Loucy (cell line): ENCODE measurements around the gene MAP3K5.

Experiments used
- H2AFZ ChIP-seq: fragments of 200-600 bp; sonication (generic); 2 replicates; pipeline ENCODE4 v1.6.0; 2016; ENCODE audit warnings: antibody characterized with exemption, mild to moderate bottlenecking, low read length, moderate library complexity
- H3F3A ChIP-seq: fragments of 200-600 bp; 2 replicates; pipeline ENCODE4 v1.6.0; 2016; ENCODE audit warnings: antibody characterized with exemption, low read depth, mild to moderate bottlenecking
- H3K27me3 ChIP-seq: fragments of 200-600 bp; sonication (generic); 2 replicates; pipeline ENCODE4 v1.6.1; 2014; ENCODE audit warnings: low read length, mild to moderate bottlenecking; ENCODE audit not compliant: insufficient read depth, poor library complexity, severe bottlenecking
- H3K36me3 ChIP-seq: fragments of 200-600 bp; sonication (generic); 2 replicates; pipeline ENCODE4 v1.6.1; 2016; ENCODE audit warnings: low read length; ENCODE audit not compliant: insufficient read depth
- H3K4me1 ChIP-seq: fragments of 200-600 bp; sonication (generic); 2 replicates; pipeline ENCODE4 v1.5.1; 2014; ENCODE audit warnings: low read length, mild to moderate bottlenecking; ENCODE audit not compliant: insufficient read depth, poor library complexity, severe bottlenecking
- H3K4me2 ChIP-seq: fragments of 200-600 bp; sonication (generic); 2 replicates; pipeline ENCODE4 v1.6.0; 2014; ENCODE audit warnings: antibody characterized with exemption, low read length, low read depth, mild to moderate bottlenecking; ENCODE audit not compliant: poor library complexity, severe bottlenecking
- H3K4me3 ChIP-seq: fragments of 200-600 bp; sonication (generic); 2 replicates; pipeline ENCODE4 v1.5.1; 2014; ENCODE audit warnings: low read length, mild to moderate bottlenecking, mixed read lengths; ENCODE audit not compliant: poor library complexity, severe bottlenecking
- H3K79me2 ChIP-seq: fragments of 200-600 bp; sonication (generic); 2 replicates; pipeline ENCODE4 v1.6.1; 2014; ENCODE audit warnings: low read length; ENCODE audit not compliant: insufficient read depth
- H3K9ac ChIP-seq: fragments of 200-600 bp; sonication (generic); 2 replicates; pipeline ENCODE4 v1.6.0; 2014; ENCODE audit warnings: mild to moderate bottlenecking, low read depth, low read length, moderate library complexity; ENCODE audit not compliant: poor library complexity, severe bottlenecking
- H3K9me2 ChIP-seq: fragments of 200-600 bp; sonication (generic); replicated peaks from 2 replicates; pipeline ENCODE4 v1.6.1; 2016; ENCODE audit warnings: low read depth, low read length, mixed read lengths
- H3K9me3 ChIP-seq: fragments of 200-600 bp; sonication (generic); 2 replicates; pipeline ENCODE4 v1.6.1; 2014; ENCODE audit warnings: mild to moderate bottlenecking, antibody characterized with exemption, low read length, low read depth; ENCODE audit not compliant: insufficient read depth
- H4K20me1 ChIP-seq: fragments of 200-600 bp; sonication (generic); 2 replicates; pipeline ENCODE4 v1.6.0; 2014; ENCODE audit warnings: antibody characterized with exemption, low read length, mild to moderate bottlenecking; ENCODE audit not compliant: insufficient read depth, poor library complexity, severe bottlenecking
- CTCF ChIP-seq: fragments of 200-600 bp; sonication (generic); conservative IDR thresholded peaks from 2 replicates; pipeline ENCODE4 v1.5.1; 2014; ENCODE audit warnings: mild to moderate bottlenecking, antibody characterized with exemption, low read length
- EZH2phosphoT487 ChIP-seq: fragments of 200-600 bp; IDR thresholded peaks from 2 replicates; pipeline ENCODE4 v1.6.1; 2018; ENCODE audit warnings: antibody characterized with exemption, mild to moderate bottlenecking, moderate library complexity, borderline replicate concordance

Gene MAP3K5

GRCh38 chr6:136792410-136793262 lies at the start of gene MAP3K5:
MAP3K5 (minus strand) TSS chr6:136792477; CDS start chr6:136792157, 320 bp downstream.
- H3K79me2 ChIP-seq, result no peaks in the 10 kb centered on the region
- H2AFZ ChIP-seq, result no peak within 1 kb of the TSS
- no peaks in the 10 kb centered on the region for H3K27me3 ChIP-seq
- no peaks in the 10 kb centered on the region for H4K20me1 ChIP-seq
- no peaks in the 10 kb centered on the region for H3K9me3 ChIP-seq
- no peaks in the 10 kb centered on the region for H3K4me1 ChIP-seq
- H3K9ac ChIP-seq, result no peak within 1 kb of the TSS
- H3K9me2 ChIP-seq, result no peaks in the 10 kb centered on the region
- no peak within 1 kb of the TSS for H3K4me3 ChIP-seq
- TF ChIP-seq CTCF (no peak), EZH2phosphoT487 (no peak)
- H3K4me2 ChIP-seq, result no peak within 1 kb of the TSS
- no peaks in the 10 kb centered on the region for H3K36me3 ChIP-seq
- no peaks in the 10 kb centered on the region for H3F3A ChIP-seq

- H3K4me3 ChIP-seq, result no peak overlapping the region
- H3K4me1 ChIP-seq, result no peaks in the 10 kb centered on the region
- H2AFZ ChIP-seq, result no peak overlapping the region
- H3K9me2 ChIP-seq, result no peaks in the 10 kb centered on the region
- H3K9me3 ChIP-seq, result no peaks in the 10 kb centered on the region
- H3K36me3 ChIP-seq, result no peaks in the 10 kb centered on the region
- no peak overlapping the region for H3K9ac ChIP-seq
- H4K20me1 ChIP-seq, result no peaks in the 10 kb centered on the region
- H3K79me2 ChIP-seq, result no peaks in the 10 kb centered on the region
- TF ChIP-seq CTCF, result no peak
- TF ChIP-seq EZH2phosphoT487, result no peak
- H3K4me2 ChIP-seq, result no peak overlapping the region
- no peaks in the 10 kb centered on the region for H3K27me3 ChIP-seq
- no peaks in the 10 kb centered on the region for H3F3A ChIP-seq
Measured at GRCh38 chr6:136840276-136841001, 48.2 kb upstream of the MAP3K5 start.

- H3K9me2 ChIP-seq, result no peaks in the 10 kb centered on the region
- H3K9ac ChIP-seq, result no peak overlapping the region
- no peaks in the 10 kb centered on the region for H3F3A ChIP-seq
- H3K4me2 ChIP-seq, result no peak overlapping the region
- no peak overlapping the region for H2AFZ ChIP-seq
- no peaks in the 10 kb centered on the region for H3K79me2 ChIP-seq
- H3K9me3 ChIP-seq, result peaks cover 17% of the 10 kb centered on the region
- no peaks in the 10 kb centered on the region for H3K36me3 ChIP-seq
- no peak overlapping the region for H3K4me3 ChIP-seq
- no peaks in the 10 kb centered on the region for H4K20me1 ChIP-seq
- no peaks in the 10 kb centered on the region for H3K27me3 ChIP-seq
- TF ChIP-seq EZH2phosphoT487 (no peak), CTCF (no peak)
- H3K4me1 ChIP-seq, result peaks cover 5% of the 10 kb centered on the region
Measured at GRCh38 chr6:136831873-136832562, 39.7 kb upstream of the MAP3K5 start.
